AG08395 (cell line): ENCODE measurements around the gene HIGD1A.

Experiments
- DNase-seq: peaks from one replicate; pipeline ENCODE4 v3.0.0; 2012; ENCODE audit warnings: mixed read lengths, low spot score

The HIGD1A gene

GRCh38 chr3:42804106-42804830 is at the start of gene HIGD1A:
Gene HIGD1A, minus strand, starts transcription at chr3:42804490. Its CDS starts 10,237 bp downstream, at chr3:42794253.
- DNase-seq: peak; percentile 99

- DNase-seq: no peak
Observed at GRCh38 chr3:42853739-42854302, 49.5 kb upstream of the HIGD1A start.

- DNase-seq: no peak
Observed at GRCh38 chr3:42853056-42853455, 48.8 kb upstream of the HIGD1A start.

- DNase-seq: no peak
Observed at GRCh38 chr3:42852441-42852840, 48.2 kb upstream of the HIGD1A start.

GRCh38 chr3:42851228-42851834 is 47.0 kb upstream of the HIGD1A start:
- no peak for DNase-seq

- no peak for DNase-seq
Observed at GRCh38 chr3:42850263-42850662, 46.0 kb upstream of the HIGD1A start.

GRCh38 chr3:42849017-42849416 is 44.7 kb upstream of the HIGD1A start:
- no peak for DNase-seq

- DNase-seq: no peak
Observed at GRCh38 chr3:42847731-42848130, 43.4 kb upstream of the HIGD1A start.

GRCh38 chr3:42846685-42847522 is 42.6 kb upstream of the HIGD1A start:
- no peak for DNase-seq

GRCh38 chr3:42844815-42845214 is 40.5 kb upstream of the HIGD1A start:
- DNase-seq: no peak

GRCh38 chr3:42844412-42844713 is 40.1 kb upstream of the HIGD1A start:
- no peak for DNase-seq

- no peak for DNase-seq
Observed at GRCh38 chr3:42843713-42844411, 39.6 kb upstream of the HIGD1A start.

- DNase-seq: no peak
Observed at GRCh38 chr3:42841332-42841731, 37.0 kb upstream of the HIGD1A start.

GRCh38 chr3:42839616-42840015 is 35.3 kb upstream of the HIGD1A start:
- DNase-seq: peak; percentile 80

GRCh38 chr3:42838571-42838970 is 34.3 kb upstream of the HIGD1A start:
- DNase-seq: no peak

- no peak for DNase-seq
Observed at GRCh38 chr3:42836150-42837123, 32.1 kb upstream of the HIGD1A start.

GRCh38 chr3:42831321-42831713 is 27.0 kb upstream of the HIGD1A start:
- DNase-seq: peak; percentile 57

- DNase-seq: peak; percentile 37
Observed at GRCh38 chr3:42830437-42831320, 26.4 kb upstream of the HIGD1A start.

- DNase-seq: no peak
Observed at GRCh38 chr3:42829628-42830436, 25.5 kb upstream of the HIGD1A start.
